GM10248 (cell line): Measurements from ENCODE around the gene KCNIP4.

Source experiments
- CTCF ChIA-PET: fragments of 300-600 bp; sonication (Branson Sonifier 250); formaldehyde crosslinking; extraction: SDS; loops from one replicate; lab custom pipeline; 2021; ENCODE audit warnings: antibody characterized with exemption; lab: Yijun Ruan, JAX
- POLR2A ChIA-PET: fragments of 350-650 bp; sonication (Branson Sonifier 250); formaldehyde crosslinking; extraction: SDS; loops from one replicate; lab custom pipeline; 2020; ENCODE audit warnings: antibody characterized with exemption; lab: Yijun Ruan, JAX
- DNase-seq: peaks from one replicate; pipeline ENCODE4 v3.0.0; 2012; ENCODE audit errors: extremely low spot score
- CTCF ChIP-seq: IDR thresholded peaks from 2 replicates; pipeline ENCODE4 v1.5.1; 2012; ENCODE audit warnings: mild to moderate bottlenecking, low read depth; ENCODE audit errors: extremely low read depth, missing control alignments, control extremely low read depth

KCNIP4 gene

GRCh38 chr4:21092531-21092930 lies 856.0 kb downstream of the KCNIP4 start:
- ChIA-PET POLR2A (no interaction called here), CTCF (no interaction called here)
- no peak for DNase-seq
- no peak for TF ChIP-seq CTCF

- ChIA-PET CTCF (interaction anchor here (1.5 to 2.3 kb wide), 2 partner anchors 11 to 22 kb away, joined by 4 to 7 read pairs; no protein-coding TSS in a partner anchor), POLR2A (no interaction called here)
- TF ChIP-seq CTCF: no peak
- no peak for DNase-seq
Observed at GRCh38 chr4:21090094-21090666, 858.4 kb downstream of the KCNIP4 start.

GRCh38 chr4:21083413-21083812 lies 865.2 kb downstream of the KCNIP4 start:
- TF ChIP-seq CTCF: no peak
- CTCF ChIA-PET: no interaction called here
- POLR2A ChIA-PET: no interaction called here
- no peak for DNase-seq

GRCh38 chr4:21077967-21078366 lies 870.6 kb downstream of the KCNIP4 start:
- ChIA-PET POLR2A (no interaction called here), CTCF (no interaction called here)
- TF ChIP-seq CTCF: no peak
- no peak for DNase-seq

GRCh38 chr4:21067351-21067750 lies 881.2 kb downstream of the KCNIP4 start:
- no peak for TF ChIP-seq CTCF
- POLR2A ChIA-PET: no interaction called here
- DNase-seq: no peak
- CTCF ChIA-PET: no interaction called here

GRCh38 chr4:21061902-21062301 lies 886.7 kb downstream of the KCNIP4 start:
- no peak for TF ChIP-seq CTCF
- POLR2A ChIA-PET: no interaction called here
- no peak for DNase-seq
- CTCF ChIA-PET: no interaction called here
